Measurements from ENCODE around the gene HTRA3.

Gene HTRA3

GRCh38 chr4:8270418-8270771, 841 bp downstream of the HTRA3 start:
- DNase-seq, result no peak

GRCh38 chr4:8270912-8271815, 1.6 kb downstream of the HTRA3 start:
- DNase-seq, result no peak

GRCh38 chr4:8271821-8272220, 2.3 kb downstream of the HTRA3 start:
- DNase-seq, result no peak

GRCh38 chr4:8272472-8273428, 3.2 kb downstream of the HTRA3 start:
- DNase-seq, result no peak

GRCh38 chr4:8273450-8273849, 3.9 kb downstream of the HTRA3 start:
- no peak for DNase-seq

- no peak for DNase-seq
These were observed 4.6 kb downstream of the HTRA3 start for GRCh38 chr4:8274066-8274652.

GRCh38 chr4:8274765-8275547, 5.4 kb downstream of the HTRA3 start:
- DNase-seq, result peak; percentile 62

GRCh38 chr4:8275548-8275910, 6.0 kb downstream of the HTRA3 start:
- no peak for DNase-seq

- DNase-seq, result no peak
These were observed 7.0 kb downstream of the HTRA3 start for GRCh38 chr4:8276358-8277240.

GRCh38 chr4:8277356-8278008, 7.9 kb downstream of the HTRA3 start:
- no peak for DNase-seq

- no peak for DNase-seq
These were observed 8.4 kb downstream of the HTRA3 start for GRCh38 chr4:8278009-8278395.

- no peak for DNase-seq
These were observed 9.1 kb downstream of the HTRA3 start for GRCh38 chr4:8278421-8279287.

GRCh38 chr4:8279321-8280157, 10.0 kb downstream of the HTRA3 start:
- DNase-seq, result no peak

GRCh38 chr4:8280158-8280875, 10.8 kb downstream of the HTRA3 start:
- no peak for DNase-seq

- DNase-seq, result no peak
These were observed 11.4 kb downstream of the HTRA3 start for GRCh38 chr4:8280876-8281440.

- DNase-seq, result no peak
These were observed 12.1 kb downstream of the HTRA3 start for GRCh38 chr4:8281519-8282133.

- DNase-seq, result no peak
These were observed 12.6 kb downstream of the HTRA3 start for GRCh38 chr4:8282134-8282641.

Data from NCI-H1092 (cell line).